ENCODE measurements around the gene ERGIC3.

ERGIC3 gene

DNA sequence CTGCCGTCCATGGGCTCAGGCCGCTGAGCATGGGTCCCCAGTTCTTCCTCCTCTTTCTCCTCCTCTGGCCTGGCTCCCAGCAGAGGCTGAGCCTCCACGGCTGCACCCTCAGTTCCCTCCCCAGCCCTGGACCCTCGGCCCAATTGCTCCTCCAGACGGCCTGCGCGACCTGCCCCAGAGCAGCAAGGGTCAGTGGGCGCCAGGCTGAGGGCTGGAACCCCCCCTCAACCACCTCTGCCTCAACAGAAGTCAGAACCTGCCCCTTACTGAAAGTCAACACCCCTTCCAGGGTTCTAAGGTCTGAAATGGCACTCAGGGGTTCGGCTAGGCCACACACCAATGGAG is 57.9 kb downstream of the ERGIC3 start:
- DNase-seq = no peak

DNA sequence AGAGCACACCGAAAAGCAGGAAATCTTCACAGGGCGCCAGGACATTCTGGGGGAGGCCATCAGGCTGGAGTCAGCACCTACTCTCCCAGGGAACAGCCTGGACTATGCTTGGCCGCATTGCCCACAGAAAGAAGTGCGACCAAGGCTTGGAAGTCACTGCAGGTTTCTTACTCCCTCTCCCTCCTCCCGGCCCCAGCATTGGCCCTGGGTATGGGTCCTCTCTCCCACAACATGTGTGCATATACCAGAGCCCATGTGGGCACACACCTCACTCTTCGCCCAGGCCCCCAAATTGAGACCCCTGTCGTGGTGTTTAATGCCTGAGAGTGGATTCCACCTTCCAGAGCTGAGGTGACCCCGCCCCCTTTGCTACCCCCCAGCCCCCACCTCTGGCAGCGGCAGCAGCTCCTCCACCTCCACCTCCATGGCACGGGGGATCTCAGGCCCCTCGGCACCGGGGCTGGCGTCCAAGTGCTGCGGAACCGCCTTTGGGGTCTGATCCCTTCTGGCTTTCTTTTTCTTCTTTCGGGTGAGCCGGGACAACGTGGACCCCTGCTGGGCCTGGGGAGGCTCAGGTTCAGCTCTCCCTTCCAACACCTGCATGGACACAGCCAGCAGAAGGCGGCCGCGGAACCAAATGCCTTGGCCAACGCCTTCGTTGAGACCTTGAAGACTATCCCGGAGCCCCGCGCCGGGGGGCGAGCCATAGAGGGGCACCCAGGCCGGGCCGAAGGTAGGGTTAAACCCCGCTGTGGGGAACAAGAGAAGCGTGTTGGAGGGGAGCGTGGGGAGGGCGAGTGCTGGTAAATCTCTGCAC is 58.5 kb downstream of the ERGIC3 start:
- DNase-seq = no peak

DNA sequence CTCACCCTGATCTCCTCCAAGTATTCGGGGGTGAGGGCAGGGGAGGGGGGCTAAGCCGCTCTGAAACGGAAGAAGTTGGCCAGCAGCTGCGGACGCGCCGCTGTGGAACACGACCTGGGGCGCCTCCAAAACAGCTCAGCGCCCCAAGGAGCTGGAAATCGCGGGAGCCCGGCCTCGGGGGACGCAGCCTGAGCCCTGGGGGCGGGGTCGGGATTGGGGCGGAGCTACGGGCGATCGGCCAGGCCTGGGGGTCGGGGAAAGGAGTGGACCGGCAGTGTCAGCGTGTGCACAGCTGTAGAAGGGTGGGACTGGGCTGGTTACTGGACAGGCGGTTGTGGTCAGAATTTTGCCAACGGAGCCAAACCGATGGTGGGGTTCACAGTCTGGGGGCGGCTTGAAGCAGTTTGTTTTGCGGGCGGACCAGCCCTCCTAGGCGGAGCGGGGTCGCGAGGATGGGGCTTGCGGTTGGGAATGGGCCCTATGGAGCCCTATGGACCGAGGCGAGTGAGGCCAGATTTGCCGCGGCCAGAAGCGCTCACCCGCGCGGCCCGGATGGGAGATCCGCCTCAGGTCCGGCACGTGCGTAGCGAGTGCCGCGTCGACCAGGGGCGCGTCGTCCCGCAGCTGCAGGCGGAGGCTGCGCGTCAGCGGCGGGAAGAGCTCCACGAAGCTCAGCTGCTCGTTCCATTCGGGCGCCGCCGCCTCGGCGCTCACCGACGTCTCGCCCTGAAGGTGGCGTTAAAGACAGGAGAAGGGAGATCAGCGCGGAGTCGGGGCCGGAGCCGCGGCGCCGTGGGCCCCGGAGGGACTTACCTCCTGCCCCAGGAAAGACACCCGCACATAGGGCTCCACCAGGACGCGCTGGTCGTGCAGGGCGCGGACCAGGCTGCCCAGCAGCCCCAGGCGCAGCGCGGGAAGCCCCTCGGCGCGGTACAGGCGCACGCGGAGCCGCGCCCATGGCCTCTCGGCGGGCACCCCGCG is 59.4 kb downstream of the ERGIC3 start:
- DNase-seq = peak; percentile 76

GRCh38 chr20:35601990-35602389 is 60.1 kb downstream of the ERGIC3 start:
- DNase-seq = no peak

GRCh38 chr20:35602851-35603495 is 61.1 kb downstream of the ERGIC3 start:
- DNase-seq = no peak

DNA sequence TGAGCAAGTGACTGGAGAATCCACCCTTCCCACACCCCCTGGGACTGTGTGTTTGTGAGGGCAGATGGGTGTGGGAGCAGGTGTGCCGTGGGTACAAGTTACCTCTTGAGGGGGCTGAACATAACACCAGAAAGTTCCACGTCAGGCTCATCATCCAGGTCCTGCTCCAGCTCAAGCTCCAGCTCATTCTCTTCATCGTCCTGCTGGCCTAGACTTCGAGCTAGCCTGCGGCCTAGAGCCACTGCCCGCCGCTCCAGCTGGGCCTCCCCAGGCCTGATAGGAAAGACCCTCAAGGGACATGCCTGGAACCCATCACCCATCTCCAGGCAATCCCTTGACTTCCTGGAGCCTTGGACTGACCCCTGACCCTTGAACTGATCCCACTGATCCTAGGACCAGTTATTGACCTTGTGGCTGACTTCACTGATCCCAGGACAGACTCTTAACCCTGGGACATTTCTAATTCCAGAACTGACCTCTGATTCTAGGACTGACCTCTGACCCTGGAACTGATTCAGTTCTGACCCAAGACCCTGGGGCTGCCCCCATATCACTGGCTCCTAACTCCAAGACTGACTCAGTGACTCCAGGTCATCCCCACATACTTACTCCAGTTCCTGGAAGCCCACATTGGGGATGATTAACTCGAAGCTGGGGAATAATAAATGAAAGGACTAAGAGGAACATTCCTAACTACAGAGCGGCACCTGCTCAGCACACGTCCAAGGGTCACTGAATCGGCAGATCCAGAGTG is 62.0 kb downstream of the ERGIC3 start:
- DNase-seq = no peak

- DNase-seq = no peak
Measured at GRCh38 chr20:35604449-35604747, 62.5 kb downstream of the ERGIC3 start.

DNA sequence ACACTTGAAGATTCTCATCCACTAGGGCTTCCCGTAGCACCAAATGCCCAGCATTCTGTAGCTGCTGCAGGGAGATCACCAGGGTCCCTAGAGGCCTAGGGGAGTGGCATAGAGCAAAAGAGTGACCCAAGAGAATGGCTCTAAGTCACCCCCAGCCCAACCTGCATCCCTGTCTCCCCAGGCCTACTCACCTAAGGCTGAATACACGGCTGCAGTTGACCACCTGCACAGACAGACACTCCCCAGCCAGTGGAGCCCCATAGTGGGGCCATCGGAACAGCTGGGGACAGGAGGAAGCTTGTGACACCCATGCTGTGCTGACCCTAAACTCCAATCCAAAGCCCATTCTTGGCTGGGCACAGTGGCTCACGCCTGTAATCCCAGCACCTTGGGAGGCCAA is 64.2 kb downstream of the ERGIC3 start:
- no peak for DNase-seq
